Sigmoid colon (tissue), 4 donors: ENCODE data around the gene EEA1.

Experiments
- CTCF ChIP-seq, 4 experiments: fragments of 450-650 bp in 3 of 4; fragments of 200-600 bp in 1 of 4; IDR thresholded peaks; one replicate each; pipeline ENCODE4 v1.5.1; 2016 to 2019; ENCODE audit warnings: antibody characterized with exemption in 4 of 4, mild to moderate bottlenecking in 3 of 4, moderate library complexity in 2 of 4
- EP300 ChIP-seq, 4 donors: sonication (generic); formaldehyde crosslinking; IDR thresholded peaks; one replicate each; pipeline ENCODE4 v1.6.1; 2017; ENCODE audit warnings: antibody characterized with exemption in 4 of 4
- POLR2AphosphoS5 ChIP-seq, 4 donors: sonication (generic); formaldehyde crosslinking; IDR thresholded peaks; one replicate each; pipeline ENCODE4 v1.6.1; 2017; ENCODE audit warnings: antibody characterized with exemption in 4 of 4

- no peak for TF ChIP-seq POLR2AphosphoS5 (IDR thresholded peaks at IDR 0.05)
- TF ChIP-seq CTCF (IDR thresholded peaks at IDR 0.05), result no peak
- TF ChIP-seq EP300 (IDR thresholded peaks at IDR 0.05), result no peak
These were observed 195.9 kb downstream of the EEA1 start for GRCh38 chr12:92733181-92733580.
